NB4 (cell line): ENCODE data around the gene OR2T27.

Experiments used
- DNase-seq: peaks from one replicate; pipeline ENCODE4 v3.0.0; 2010; ENCODE audit warnings: low read depth
- H3K4me3 ChIP-seq: one replicate; pipeline ENCODE4 v1.5.1; 2011; ENCODE audit warnings: mild to moderate bottlenecking, low read depth, low read length, moderate library complexity
- CTCF ChIP-seq: IDR thresholded peaks from one replicate; pipeline ENCODE4 v1.5.1; 2012; ENCODE audit warnings: low read depth, low read length
- MYC ChIP-seq: IDR thresholded peaks from 2 replicates; pipeline ENCODE4 v1.6.1; 2011; ENCODE audit warnings: low read depth, low read length
- POLR2A ChIP-seq: IDR thresholded peaks from 2 replicates; pipeline ENCODE4 v1.6.1; 2011; ENCODE audit warnings: mild to moderate bottlenecking; ENCODE audit not compliant: insufficient read length; ENCODE audit errors: extremely low read depth
- TF ChIP-seq, protein P1 (sequence below): IDR thresholded peaks from 2 replicates; pipeline ENCODE4 v1.6.1; 2011; ENCODE audit warnings: low read depth, low read length

Gene OR2T27

DNA sequence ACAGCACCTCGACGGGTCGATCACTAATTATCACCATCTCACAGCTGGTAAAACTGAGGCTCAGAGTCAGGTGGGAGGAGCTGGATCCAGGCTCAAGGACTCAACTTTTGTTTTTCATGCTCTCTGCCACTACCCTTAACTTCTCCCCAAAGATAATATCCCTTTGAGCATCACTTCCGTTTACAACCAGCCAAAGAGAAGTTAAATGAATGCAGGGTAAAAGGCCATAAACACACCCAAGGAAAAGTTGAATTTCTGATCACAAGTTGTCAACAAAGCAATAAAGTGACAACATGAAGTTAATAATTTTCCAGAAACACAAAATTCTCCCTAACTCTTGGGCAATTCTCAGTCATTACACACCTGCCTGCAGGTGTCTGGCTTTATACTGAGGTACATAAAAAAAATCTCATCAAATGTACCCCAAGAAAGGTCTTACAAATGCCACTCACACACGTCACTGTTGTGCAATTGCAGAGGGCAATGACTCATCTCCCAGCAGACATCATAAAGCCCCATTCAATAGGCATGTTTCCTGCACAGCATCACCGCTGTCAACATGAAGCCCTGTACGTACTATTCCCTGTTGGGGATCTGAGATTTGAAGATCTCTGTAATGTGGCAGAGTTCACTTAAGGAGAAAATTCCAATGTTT lies 23.8 kb downstream of the OR2T27 start:
- DNase-seq = peak; percentile 87
- TF ChIP-seq, protein P1, sequence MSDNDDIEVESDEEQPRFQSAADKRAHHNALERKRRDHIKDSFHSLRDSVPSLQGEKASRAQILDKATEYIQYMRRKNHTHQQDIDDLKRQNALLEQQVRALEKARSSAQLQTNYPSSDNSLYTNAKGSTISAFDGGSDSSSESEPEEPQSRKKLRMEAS = peak; percentile 71
- TF ChIP-seq POLR2A (no peak), MYC (peak; percentile 43; the same call in 1 of the 2 replicates)
- H3K4me3 ChIP-seq = no peak overlapping the region

GRCh38 chr1:248630551-248630950 lies 24.8 kb downstream of the OR2T27 start:
- no peak for TF ChIP-seq CTCF
- no peak for DNase-seq

GRCh38 chr1:248627971-248628844 lies 27.1 kb downstream of the OR2T27 start:
- no peak for DNase-seq
- H3K4me3 ChIP-seq = no peak overlapping the region
- TF ChIP-seq MYC (no peak), POLR2A (no peak), CTCF (no peak)
- TF ChIP-seq, protein P1 = no peak

More at GRCh38 chr1:248630551-248630950, 24.8 kb downstream of the OR2T27 start:
- H3K4me3 ChIP-seq = no peak overlapping the region

DNA sequence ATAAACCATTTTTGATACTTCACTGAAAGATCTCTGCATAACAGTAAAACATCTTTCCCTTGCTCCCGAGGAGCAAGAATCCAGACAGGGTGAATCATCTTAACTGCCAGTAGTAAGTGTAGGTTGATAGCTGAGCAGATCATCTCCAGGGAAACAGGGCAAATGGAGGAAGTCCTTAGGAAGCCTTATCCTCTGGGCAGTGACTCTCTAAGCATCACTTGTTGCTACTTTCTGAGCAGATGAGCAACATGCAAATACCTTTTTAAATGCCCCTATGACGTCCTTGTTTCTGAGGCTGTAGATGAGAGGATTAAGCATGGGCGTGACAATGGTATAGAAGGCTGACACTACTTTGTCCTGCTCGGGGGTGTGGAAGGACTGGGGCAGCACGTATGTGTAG lies 29.4 kb downstream of the OR2T27 start:
- DNase-seq = no peak
- TF ChIP-seq CTCF (no peak), MYC (no peak), POLR2A (no peak)
- TF ChIP-seq, protein P1 = no peak
- H3K4me3 ChIP-seq = no peak overlapping the region

- DNase-seq = no peak
- H3K4me3 ChIP-seq = no peak overlapping the region
- TF ChIP-seq, protein P1 = no peak
Observed at GRCh38 chr1:248625166-248625565, 30.2 kb downstream of the OR2T27 start.

DNA sequence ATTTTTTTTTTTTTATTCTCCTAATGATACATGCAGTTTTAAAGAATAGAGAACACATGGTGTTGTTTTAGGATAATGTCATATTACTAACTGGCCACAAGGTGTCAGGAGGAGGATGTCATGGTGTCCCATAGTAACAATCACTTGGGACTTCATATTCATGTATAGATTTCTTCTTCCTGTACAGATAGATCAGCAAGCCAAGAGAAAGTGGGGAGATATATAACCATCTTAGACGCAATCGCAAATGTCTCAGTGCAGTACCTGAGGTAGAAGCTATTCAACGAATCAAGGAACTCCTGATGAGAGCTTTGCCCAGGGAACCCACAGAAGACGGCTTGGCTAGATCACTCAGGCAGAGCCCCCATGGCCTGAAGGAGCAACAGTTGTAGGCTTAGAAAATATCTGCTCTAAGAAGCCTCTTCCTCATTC lies 32.7 kb downstream of the OR2T27 start:
- no peak overlapping the region for H3K4me3 ChIP-seq
- TF ChIP-seq MYC (0 out of 2 replicates have a peak, but pooled peaks have one; percentile 52), POLR2A (no peak), CTCF (peak; percentile 45)
- TF ChIP-seq, protein P1 = peak; percentile 73
- DNase-seq = peak; percentile 75
